Measurements from ENCODE around the gene DQX1. TPM values are rescaled to one million over a fixed set of nuclear protein-coding genes. Genes with fewer than 3 reads are reported as not detected.
A peak's percentile ranks its signal among the peaks of the same experiment; 100 is the strongest.

Gene DQX1
- total and polyA plus RNA-seq, 9 of the 15 experiments (the other 6 are each of a cell fraction or from before 2014, with no cell fraction given) = 0.04 to 0.38 (median 0.18) TPM; not detected in 1

DNA sequence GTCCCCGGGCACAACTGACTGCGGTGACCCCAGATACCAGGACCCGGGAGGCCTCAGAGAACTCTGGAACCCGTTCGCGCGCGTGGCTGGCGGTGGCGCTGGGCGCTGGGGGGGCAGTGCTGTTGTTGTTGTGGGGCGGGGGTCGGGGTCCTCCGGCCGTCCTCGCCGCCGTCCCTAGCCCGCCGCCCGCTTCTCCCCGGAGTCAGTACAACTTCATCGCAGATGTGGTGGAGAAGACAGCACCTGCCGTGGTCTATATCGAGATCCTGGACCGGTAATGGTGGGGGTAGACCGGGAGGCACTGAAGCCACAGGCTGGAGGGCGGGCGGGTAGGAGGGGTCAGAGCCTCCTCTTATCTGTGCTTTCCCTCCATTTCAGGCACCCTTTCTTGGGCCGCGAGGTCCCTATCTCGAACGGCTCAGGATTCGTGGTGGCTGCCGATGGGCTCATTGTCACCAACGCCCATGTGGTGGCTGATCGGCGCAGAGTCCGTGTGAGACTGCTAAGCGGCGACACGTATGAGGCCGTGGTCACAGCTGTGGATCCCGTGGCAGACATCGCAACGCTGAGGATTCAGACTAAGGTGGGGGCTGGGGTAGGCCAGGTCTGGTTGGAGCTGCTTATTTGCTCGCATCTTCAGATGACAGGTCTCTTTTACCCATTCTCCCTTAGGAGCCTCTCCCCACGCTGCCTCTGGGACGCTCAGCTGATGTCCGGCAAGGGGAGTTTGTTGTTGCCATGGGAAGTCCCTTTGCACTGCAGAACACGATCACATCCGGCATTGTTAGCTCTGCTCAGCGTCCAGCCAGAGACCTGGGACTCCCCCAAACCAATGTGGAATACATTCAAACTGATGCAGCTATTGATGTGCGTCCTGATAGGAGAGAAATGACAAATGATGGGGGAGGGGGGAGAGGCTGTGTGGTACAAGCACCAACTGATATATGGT is 4.5 kb upstream of the DQX1 start (continued):
- TF ChIP-seq PHF20 (IDR thresholded peaks at IDR 0.05; ENCODE audit: partially characterized antibody) (no peak), ARNT (IDR thresholded peaks at IDR 0.05) (peak in 1 of 2 experiments; percentile 65; a peak in 1 of 4 replicates), CEBPB (tag; IDR thresholded peaks at IDR 0.05) (no peak), KAT8 (IDR thresholded peaks at IDR 0.05; ENCODE audit: low read depth) (no peak), ZNF212 (CRISPR knock-in tag; IDR thresholded peaks at IDR 0.05) (no peak), ZSCAN29 (IDR thresholded peaks at IDR 0.05) (no peak), FOXP1 (CRISPR knock-in tag; IDR thresholded peaks at IDR 0.05) (no peak), EGR1 (conservative IDR thresholded peaks at IDR 0.05) (no peak), BRCA1 (IDR thresholded peaks at IDR 0.05) (no peak), BRCA1 (CRISPR knock-in tag; IDR thresholded peaks at IDR 0.05) (no peak), KAT7 (CRISPR knock-in tag; IDR thresholded peaks at IDR 0.05; ENCODE audit: borderline replicate concordance) (0 out of 2 replicates have a peak, but pooled peaks have one; percentile 34)
- TF ChIP-seq, protein P1, sequence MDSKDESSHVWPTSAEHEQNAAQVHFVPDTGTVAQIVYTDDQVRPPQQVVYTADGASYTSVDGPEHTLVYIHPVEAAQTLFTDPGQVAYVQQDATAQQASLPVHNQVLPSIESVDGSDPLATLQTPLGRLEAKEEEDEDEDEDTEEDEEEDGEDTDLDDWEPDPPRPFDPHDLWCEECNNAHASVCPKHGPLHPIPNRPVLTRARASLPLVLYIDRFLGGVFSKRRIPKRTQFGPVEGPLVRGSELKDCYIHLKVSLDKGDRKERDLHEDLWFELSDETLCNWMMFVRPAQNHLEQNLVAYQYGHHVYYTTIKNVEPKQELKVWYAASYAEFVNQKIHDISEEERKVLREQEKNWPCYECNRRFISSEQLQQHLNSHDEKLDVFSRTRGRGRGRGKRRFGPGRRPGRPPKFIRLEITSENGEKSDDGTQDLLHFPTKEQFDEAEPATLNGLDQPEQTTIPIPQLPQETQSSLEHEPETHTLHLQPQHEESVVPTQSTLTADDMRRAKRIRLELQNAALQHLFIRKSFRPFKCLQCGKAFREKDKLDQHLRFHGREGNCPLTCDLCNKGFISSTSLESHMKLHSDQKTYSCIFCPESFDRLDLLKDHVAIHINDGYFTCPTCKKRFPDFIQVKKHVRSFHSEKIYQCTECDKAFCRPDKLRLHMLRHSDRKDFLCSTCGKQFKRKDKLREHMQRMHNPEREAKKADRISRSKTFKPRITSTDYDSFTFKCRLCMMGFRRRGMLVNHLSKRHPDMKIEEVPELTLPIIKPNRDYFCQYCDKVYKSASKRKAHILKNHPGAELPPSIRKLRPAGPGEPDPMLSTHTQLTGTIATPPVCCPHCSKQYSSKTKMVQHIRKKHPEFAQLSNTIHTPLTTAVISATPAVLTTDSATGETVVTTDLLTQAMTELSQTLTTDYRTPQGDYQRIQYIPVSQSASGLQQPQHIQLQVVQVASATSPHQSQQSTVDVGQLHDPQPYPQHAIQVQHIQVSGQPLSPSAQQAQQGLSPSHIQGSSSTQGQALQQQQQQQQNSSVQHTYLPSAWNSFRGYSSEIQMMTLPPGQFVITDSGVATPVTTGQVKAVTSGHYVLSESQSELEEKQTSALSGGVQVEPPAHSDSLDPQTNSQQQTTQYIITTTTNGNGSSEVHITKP (IDR thresholded peaks at IDR 0.05; ENCODE audit: partially characterized antibody) = no peak
- TF ChIP-seq, protein P2, sequence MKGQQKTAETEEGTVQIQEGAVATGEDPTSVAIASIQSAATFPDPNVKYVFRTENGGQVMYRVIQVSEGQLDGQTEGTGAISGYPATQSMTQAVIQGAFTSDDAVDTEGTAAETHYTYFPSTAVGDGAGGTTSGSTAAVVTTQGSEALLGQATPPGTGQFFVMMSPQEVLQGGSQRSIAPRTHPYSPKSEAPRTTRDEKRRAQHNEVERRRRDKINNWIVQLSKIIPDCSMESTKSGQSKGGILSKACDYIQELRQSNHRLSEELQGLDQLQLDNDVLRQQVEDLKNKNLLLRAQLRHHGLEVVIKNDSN (CRISPR knock-in tag; IDR thresholded peaks at IDR 0.05) = no peak
- TF ChIP-seq, protein P3, sequence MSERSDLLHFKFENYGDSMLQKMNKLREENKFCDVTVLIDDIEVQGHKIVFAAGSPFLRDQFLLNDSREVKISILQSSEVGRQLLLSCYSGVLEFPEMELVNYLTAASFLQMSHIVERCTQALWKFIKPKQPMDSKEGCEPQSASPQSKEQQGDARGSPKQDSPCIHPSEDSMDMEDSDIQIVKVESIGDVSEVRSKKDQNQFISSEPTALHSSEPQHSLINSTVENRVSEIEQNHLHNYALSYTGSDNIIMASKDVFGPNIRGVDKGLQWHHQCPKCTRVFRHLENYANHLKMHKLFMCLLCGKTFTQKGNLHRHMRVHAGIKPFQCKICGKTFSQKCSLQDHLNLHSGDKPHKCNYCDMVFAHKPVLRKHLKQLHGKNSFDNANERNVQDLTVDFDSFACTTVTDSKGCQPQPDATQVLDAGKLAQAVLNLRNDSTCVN (CRISPR knock-in tag; IDR thresholded peaks at IDR 0.05) = no peak
- TF ChIP-seq, protein P4, sequence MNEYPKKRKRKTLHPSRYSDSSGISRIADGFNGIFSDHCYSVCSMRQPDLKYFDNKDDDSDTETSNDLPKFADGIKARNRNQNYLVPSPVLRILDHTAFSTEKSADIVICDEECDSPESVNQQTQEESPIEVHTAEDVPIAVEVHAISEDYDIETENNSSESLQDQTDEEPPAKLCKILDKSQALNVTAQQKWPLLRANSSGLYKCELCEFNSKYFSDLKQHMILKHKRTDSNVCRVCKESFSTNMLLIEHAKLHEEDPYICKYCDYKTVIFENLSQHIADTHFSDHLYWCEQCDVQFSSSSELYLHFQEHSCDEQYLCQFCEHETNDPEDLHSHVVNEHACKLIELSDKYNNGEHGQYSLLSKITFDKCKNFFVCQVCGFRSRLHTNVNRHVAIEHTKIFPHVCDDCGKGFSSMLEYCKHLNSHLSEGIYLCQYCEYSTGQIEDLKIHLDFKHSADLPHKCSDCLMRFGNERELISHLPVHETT (CRISPR knock-in tag; conservative IDR thresholded peaks at IDR 0.05 in 1 of 2, IDR thresholded peaks at IDR 0.05 in 1 of 2) = peak in 1 of 2 experiments; percentile 28; a peak in 1 of 4 replicates
- TF ChIP-seq, protein P5, sequence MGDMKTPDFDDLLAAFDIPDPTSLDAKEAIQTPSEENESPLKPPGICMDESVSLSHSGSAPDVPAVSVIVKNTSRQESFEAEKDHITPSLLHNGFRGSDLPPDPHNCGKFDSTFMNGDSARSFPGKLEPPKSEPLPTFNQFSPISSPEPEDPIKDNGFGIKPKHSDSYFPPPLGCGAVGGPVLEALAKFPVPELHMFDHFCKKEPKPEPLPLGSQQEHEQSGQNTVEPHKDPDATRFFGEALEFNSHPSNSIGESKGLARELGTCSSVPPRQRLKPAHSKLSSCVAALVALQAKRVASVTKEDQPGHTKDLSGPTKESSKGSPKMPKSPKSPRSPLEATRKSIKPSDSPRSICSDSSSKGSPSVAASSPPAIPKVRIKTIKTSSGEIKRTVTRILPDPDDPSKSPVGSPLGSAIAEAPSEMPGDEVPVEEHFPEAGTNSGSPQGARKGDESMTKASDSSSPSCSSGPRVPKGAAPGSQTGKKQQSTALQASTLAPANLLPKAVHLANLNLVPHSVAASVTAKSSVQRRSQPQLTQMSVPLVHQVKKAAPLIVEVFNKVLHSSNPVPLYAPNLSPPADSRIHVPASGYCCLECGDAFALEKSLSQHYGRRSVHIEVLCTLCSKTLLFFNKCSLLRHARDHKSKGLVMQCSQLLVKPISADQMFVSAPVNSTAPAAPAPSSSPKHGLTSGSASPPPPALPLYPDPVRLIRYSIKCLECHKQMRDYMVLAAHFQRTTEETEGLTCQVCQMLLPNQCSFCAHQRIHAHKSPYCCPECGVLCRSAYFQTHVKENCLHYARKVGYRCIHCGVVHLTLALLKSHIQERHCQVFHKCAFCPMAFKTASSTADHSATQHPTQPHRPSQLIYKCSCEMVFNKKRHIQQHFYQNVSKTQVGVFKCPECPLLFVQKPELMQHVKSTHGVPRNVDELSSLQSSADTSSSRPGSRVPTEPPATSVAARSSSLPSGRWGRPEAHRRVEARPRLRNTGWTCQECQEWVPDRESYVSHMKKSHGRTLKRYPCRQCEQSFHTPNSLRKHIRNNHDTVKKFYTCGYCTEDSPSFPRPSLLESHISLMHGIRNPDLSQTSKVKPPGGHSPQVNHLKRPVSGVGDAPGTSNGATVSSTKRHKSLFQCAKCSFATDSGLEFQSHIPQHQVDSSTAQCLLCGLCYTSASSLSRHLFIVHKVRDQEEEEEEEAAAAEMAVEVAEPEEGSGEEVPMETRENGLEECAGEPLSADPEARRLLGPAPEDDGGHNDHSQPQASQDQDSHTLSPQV (IDR thresholded peaks at IDR 0.05) = peak; percentile 91

Data from K562 (cell line).